HepG2 (cell line): ENCODE data around the gene PLB1. TPM values are rescaled to one million over a fixed set of nuclear protein-coding genes. Genes with fewer than 3 reads are reported as not detected.

Source experiments
- ATAC-seq: fragments of 200-7000 bp; cut with Tn5 transposase; 3 replicates; pipeline ENCODE4 v1.9.1; 2020; ENCODE audit warnings: mild to moderate bottlenecking, moderate library complexity
- BruUV-seq: library from RNA; stranded (reverse); fragments of 400-500 nt; replicated peaks from 2 replicates; lab custom pipeline; 2021; lab: Mats Ljungman, UMichigan
- CTCF ChIA-PET: fragments of 300-600 bp; formaldehyde crosslinking; extraction: SDS; loops from one replicate; lab custom pipeline; 2021; ENCODE audit warnings: low total read pairs, inconsistent platforms, low intra/inter-chr PET ratio; lab: Yijun Ruan, JAX
- POLR2A ChIA-PET: fragments of 350-600 bp; sonication (Branson Sonifier 250); formaldehyde crosslinking; loops from one replicate; lab custom pipeline; 2020; ENCODE audit warnings: antibody characterized with exemption, inconsistent platforms; lab: Yijun Ruan, JAX
- DNase-seq: peaks from one replicate; pipeline ENCODE4 v3.0.0-alpha.2; 2015; ENCODE audit warnings: low spot score
- FAIRE-seq: peaks from 3 replicates; lab custom pipeline; 2011; peaks lifted over from hg19 to GRCh38; lab: Jason Lieb, UNC
- H2AFZ ChIP-seq: one replicate; pipeline ENCODE4 v1.6.1; 2011; ENCODE audit warnings: low read length, inconsistent platforms
- H3K27ac ChIP-seq: fragments of 300-600 bp; 3 replicates; pipeline ENCODE4 v1.8.0; 2011; ENCODE audit warnings: mixed run types, mild to moderate bottlenecking, mixed read lengths, low read length, inconsistent platforms; ENCODE audit not compliant: insufficient read depth; ENCODE audit errors: extremely low read length
- H3K27me3 ChIP-seq, 2 experiments: fragments of 200-600 bp in 1 of 2; 2 replicates in 1 of 2; 3 replicates in 1 of 2; pipeline versions ENCODE4 v1.6.0 to v1.8.0; 2011; ENCODE audit warnings: low read length in 2 of 2, mild to moderate bottlenecking in 2 of 2, moderate library complexity in 2 of 2, inconsistent platforms in 1 of 2; ENCODE audit not compliant: insufficient read depth in 2 of 2, control insufficient read depth in 1 of 2
- H3K36me3 ChIP-seq, 2 experiments: fragments of 200-600 bp in 1 of 2; replicated peaks in 1 of 2; 2 replicates in 1 of 2; 3 replicates in 1 of 2; pipeline versions ENCODE4 v1.5.1 to v1.8.0; 2011; ENCODE audit warnings: low read length in 2 of 2, inconsistent platforms in 1 of 2; ENCODE audit not compliant: insufficient read depth in 2 of 2, control insufficient read depth in 1 of 2
- H3K4me1 ChIP-seq: 2 replicates; pipeline ENCODE4 v1.5.1; 2012; ENCODE audit warnings: low read length, inconsistent platforms; ENCODE audit not compliant: insufficient read depth
- H3K4me2 ChIP-seq: 2 replicates; pipeline ENCODE4 v1.6.0; 2011; ENCODE audit warnings: low read depth, low read length, inconsistent platforms
- H3K4me3 ChIP-seq, 3 experiments: fragments of 200-600 bp in 1 of 3; sonication (generic), shearing (Covaris generic) in 1 of 3; replicated peaks in 1 of 3; 2 replicates each; pipeline ENCODE4 v1.5.1; 2011 to 2016; ENCODE audit warnings: low read length in 3 of 3, inconsistent platforms in 2 of 3, low read depth in 2 of 3, mild to moderate bottlenecking in 2 of 3, control low read depth in 1 of 3, mixed read lengths in 1 of 3; ENCODE audit not compliant: insufficient read depth in 1 of 3
- H3K79me2 ChIP-seq: one replicate; pipeline ENCODE4 v1.6.1; 2011; ENCODE audit warnings: low read length, inconsistent platforms; ENCODE audit not compliant: insufficient read depth
- H3K9ac ChIP-seq: 2 replicates; pipeline ENCODE4 v1.6.0; 2011; ENCODE audit warnings: mild to moderate bottlenecking, low read depth, low read length, inconsistent platforms; ENCODE audit not compliant: insufficient read depth
- H3K9me3 ChIP-seq: 2 replicates; pipeline ENCODE4 v1.5.1; 2012; ENCODE audit warnings: mild to moderate bottlenecking, low read length
- H4K20me1 ChIP-seq: 2 replicates; pipeline ENCODE4 v1.6.0; 2011; ENCODE audit warnings: inconsistent platforms, mild to moderate bottlenecking, low read length, moderate library complexity; ENCODE audit not compliant: insufficient read depth
- CBX5 ChIP-seq: sonication (generic); formaldehyde crosslinking; IDR thresholded peaks from 2 replicates; pipeline ENCODE4 v1.4.0; 2020; ENCODE audit warnings: missing genetic modification reagents, borderline replicate concordance
- DPF2 ChIP-seq: sonication (generic); formaldehyde crosslinking; IDR thresholded peaks from 2 replicates; pipeline ENCODE4 v1.4.0; 2020; ENCODE audit warnings: mild to moderate bottlenecking, low read depth, missing genetic modification reagents, borderline replicate concordance
- EZH2 ChIP-seq: conservative IDR thresholded peaks from 2 replicates; pipeline ENCODE4 v1.6.1; 2012; ENCODE audit warnings: mild to moderate bottlenecking, low read depth, low read length, moderate library complexity
- IKZF4 ChIP-seq: sonication (generic); formaldehyde crosslinking; IDR thresholded peaks from 2 replicates; pipeline ENCODE4 v1.5.1; 2020; ENCODE audit warnings: borderline replicate concordance, mild to moderate bottlenecking, low read depth, missing genetic modification reagents; ENCODE audit errors: not compliant biosample characterization
- NCOA1 ChIP-seq: sonication (generic); formaldehyde crosslinking; IDR thresholded peaks from 2 replicates; pipeline ENCODE4 v1.9.0; 2021; ENCODE audit warnings: missing genetic modification reagents
- NR2F6 ChIP-seq, 2 experiments: IDR thresholded peaks; 2 replicates each; pipeline ENCODE4 v1.6.1; 2016; ENCODE audit warnings: antibody characterized with exemption in 1 of 2, mild to moderate bottlenecking in 1 of 2
- SATB2 ChIP-seq: sonication (generic); formaldehyde crosslinking; IDR thresholded peaks from 2 replicates; pipeline ENCODE4 v1.5.0; 2020; ENCODE audit warnings: missing genetic modification reagents
- SKIL ChIP-seq: sonication (generic); formaldehyde crosslinking; IDR thresholded peaks from 2 replicates; pipeline ENCODE4 v1.8.0; 2022; ENCODE audit warnings: missing genetic modification reagents, mild to moderate bottlenecking, moderate library complexity, borderline replicate concordance
- ZFP37 ChIP-seq: sonication (generic); formaldehyde crosslinking; IDR thresholded peaks from 2 replicates; pipeline ENCODE4 v1.4.0; 2020; ENCODE audit warnings: missing genetic modification reagents, borderline replicate concordance
- ZNF20 ChIP-seq: sonication (generic); formaldehyde crosslinking; IDR thresholded peaks from 2 replicates; pipeline ENCODE4 v1.4.0; 2020; ENCODE audit warnings: mild to moderate bottlenecking, moderate library complexity, missing genetic modification reagents
- ZNF407 ChIP-seq: sonication (generic); formaldehyde crosslinking; IDR thresholded peaks from one replicate; pipeline ENCODE4 v1.5.1; 2020; ENCODE audit warnings: mild to moderate bottlenecking, missing genetic modification reagents; ENCODE audit errors: not compliant biosample characterization
- ZNF639 ChIP-seq: conservative IDR thresholded peaks from 2 replicates; pipeline ENCODE4 v1.6.1; 2018; ENCODE audit warnings: missing genetic modification reagents
- ZNF749 ChIP-seq: sonication (generic); formaldehyde crosslinking; IDR thresholded peaks from 2 replicates; pipeline ENCODE4 v1.8.0; 2022; ENCODE audit warnings: mild to moderate bottlenecking, missing genetic modification reagents, moderate library complexity, borderline replicate concordance
- ZSCAN25 ChIP-seq: sonication (generic); formaldehyde crosslinking; IDR thresholded peaks from 2 replicates; pipeline ENCODE4 v1.8.0; 2022; ENCODE audit warnings: mild to moderate bottlenecking, missing genetic modification reagents
- WGBS: methylation state at CpG from one replicate; pipeline ENCODE4 v1.1.6; 2017; ENCODE audit warnings: low lambda C conversion rate; 5-methylcytosine and 5-hydroxymethylcytosine counted together
- in situ Hi-C: cut with HindIII; loops from 2 replicates; pipeline ENCODE4 v1.10.0; 2017; ENCODE audit warnings: low pct_unique_long_range_greater_than_20kb; ENCODE audit not compliant: extremely low pct_ligation_motif_present
- intact Hi-C: fragments of 100-400 bp; cut with micrococcal nuclease; formaldehyde crosslinking; loops from one replicate; pipeline ENCODE4 v1.10.0; 2022; ENCODE audit not compliant: unreplicated experiment
- polyA plus RNA-seq, 8 experiments: library from polyadenylated mRNA; depleted of rRNA in 3 of 8; stranded (reverse) in 7 of 8; unstranded in 1 of 8; fragments of >200 nt; fragmentation: Illumina TruSeq in 4 of 8; extraction: Trizol in 4 of 8; gene quantifications; 2 replicates each; pipeline versions ENCODE4 v1.2.1 to v1.2.3, GENCODE V29; 2011 to 2016; ENCODE audit warnings: low read depth in 4 of 8, missing spikeins in 1 of 8, mixed read lengths in 1 of 8; ENCODE audit not compliant: insufficient read depth in 1 of 8
- total RNA-seq, 5 experiments: library from RNA; depleted of rRNA; stranded (reverse); fragments of >200 nt; fragmentation: Illumina TruSeq; extraction: Trizol; gene quantifications; 2 replicates each; pipeline ENCODE4 v1.2.3, GENCODE V29; 2016; ENCODE audit warnings: low read depth in 1 of 5

The PLB1 gene
- total and polyA plus RNA-seq, 2 of the 13 experiments (the other 11 are each of a cell fraction or from before 2014, with no cell fraction given), result 0.20 to 1.8 TPM

- no peak for DNase-seq
- H3K27ac ChIP-seq, result no peak overlapping the region
- TF ChIP-seq ZFP37 (CRISPR knock-in tag) (no peak), IKZF4 (CRISPR knock-in tag) (no peak), NCOA1 (CRISPR knock-in tag) (no peak), SKIL (CRISPR knock-in tag) (no peak), EZH2 (no peak), SATB2 (CRISPR knock-in tag) (no peak), CBX5 (no peak), ZNF639 (no peak), ZNF407 (CRISPR knock-in tag) (no peak), DPF2 (CRISPR knock-in tag) (no peak), ZNF749 (CRISPR knock-in tag) (no peak), ZSCAN25 (CRISPR knock-in tag) (no peak), NR2F6 (IDR thresholded peaks at IDR 0.05) (no peak), NR2F6 (CRISPR knock-in tag; IDR thresholded peaks at IDR 0.05) (no peak), ZNF20 (CRISPR knock-in tag) (no peak)
Measured at GRCh38 chr2:28487258-28487657, 8.6 kb upstream of the PLB1 start.

More at GRCh38 chr2:28487258-28487657, 8.6 kb upstream of the PLB1 start:
- H3K4me1 ChIP-seq, result no peaks in the 10 kb centered on the region
- no peak for FAIRE-seq
- no TSS peak for BruUV-seq
- H3K9me3 ChIP-seq, result no peaks in the 10 kb centered on the region
- in situ Hi-C loops, result no loop called here
- ChIA-PET POLR2A (no interaction called here), CTCF (no interaction called here)
- H2AFZ ChIP-seq, result no peak overlapping the region
- WGBS, result 44% methylated on average over 4 of the region's 4 CpGs
- no peaks in the 10 kb centered on the region for H3K79me2 ChIP-seq
- no peak overlapping the region for H3K4me2 ChIP-seq
- intact Hi-C loops, result no loop called here
- H4K20me1 ChIP-seq, result no peaks in the 10 kb centered on the region
- ATAC-seq, result no peak
- no peak overlapping the region for H3K4me3 ChIP-seq
- H3K9ac ChIP-seq, result no peak overlapping the region
- H3K27me3 ChIP-seq, result peaks cover 3 to 27% of the 10 kb centered on the region in 2 experiments; a peak in 3 of 5 replicates
- H3K36me3 ChIP-seq, result no peaks in the 10 kb centered on the region
